HG03571 (cell line): ENCODE data around the gene EML2.
"Not testable (repeated sequence)": the region's sequence is repeated elsewhere in the genome, so short reads cannot be mapped to it uniquely, and the experiment has no call there.

Experiments
- ATAC-seq: cut with Tn5 transposase; IDR thresholded peaks from one replicate; pipeline ENCODE4 v1.9.1; 2021; ENCODE audit not compliant: unreplicated experiment

Gene EML2, protein sequence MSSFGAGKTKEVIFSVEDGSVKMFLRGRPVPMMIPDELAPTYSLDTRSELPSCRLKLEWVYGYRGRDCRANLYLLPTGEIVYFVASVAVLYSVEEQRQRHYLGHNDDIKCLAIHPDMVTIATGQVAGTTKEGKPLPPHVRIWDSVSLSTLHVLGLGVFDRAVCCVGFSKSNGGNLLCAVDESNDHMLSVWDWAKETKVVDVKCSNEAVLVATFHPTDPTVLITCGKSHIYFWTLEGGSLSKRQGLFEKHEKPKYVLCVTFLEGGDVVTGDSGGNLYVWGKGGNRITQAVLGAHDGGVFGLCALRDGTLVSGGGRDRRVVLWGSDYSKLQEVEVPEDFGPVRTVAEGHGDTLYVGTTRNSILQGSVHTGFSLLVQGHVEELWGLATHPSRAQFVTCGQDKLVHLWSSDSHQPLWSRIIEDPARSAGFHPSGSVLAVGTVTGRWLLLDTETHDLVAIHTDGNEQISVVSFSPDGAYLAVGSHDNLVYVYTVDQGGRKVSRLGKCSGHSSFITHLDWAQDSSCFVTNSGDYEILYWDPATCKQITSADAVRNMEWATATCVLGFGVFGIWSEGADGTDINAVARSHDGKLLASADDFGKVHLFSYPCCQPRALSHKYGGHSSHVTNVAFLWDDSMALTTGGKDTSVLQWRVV

DNA sequence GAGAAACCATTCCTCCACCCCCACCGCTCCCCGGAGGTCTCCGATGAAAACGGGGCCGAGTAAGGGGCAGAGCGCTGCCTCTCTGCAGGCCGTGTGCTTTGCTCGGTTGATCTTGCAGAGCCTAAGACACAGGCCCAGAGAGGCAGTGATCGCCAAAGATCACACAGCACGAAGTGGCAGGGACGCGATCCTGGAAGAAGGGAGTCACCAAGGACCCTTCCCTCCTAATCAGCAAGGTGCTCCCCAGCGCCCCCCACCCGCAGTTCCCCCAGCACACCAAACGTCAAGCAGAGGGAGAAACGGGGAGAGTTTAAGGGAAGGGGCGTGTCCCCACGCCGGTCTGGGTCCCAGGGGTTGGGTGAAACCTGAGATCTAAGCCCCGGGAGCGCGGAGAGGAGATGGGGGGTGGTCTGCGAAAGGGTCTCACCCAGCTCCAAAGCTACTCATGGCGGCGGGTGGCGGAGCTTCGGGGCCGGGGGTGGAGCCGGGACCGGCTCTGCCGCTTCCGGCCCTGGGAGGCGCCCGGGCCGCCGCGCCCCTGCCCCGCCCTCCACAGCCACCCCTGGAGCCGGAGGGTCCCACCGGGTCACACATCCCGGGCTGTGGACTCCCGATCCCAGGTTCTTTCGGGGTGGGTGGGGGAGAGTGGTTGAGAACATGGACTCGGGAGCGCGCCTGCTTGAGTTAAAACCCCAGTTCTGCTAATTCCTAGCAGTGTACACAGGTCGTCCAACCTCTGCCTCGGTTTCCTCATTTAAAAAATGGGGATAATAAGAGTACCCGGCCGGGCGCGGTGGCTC is at the start of gene EML2:
TSS of gene EML2 (minus strand) at position 468 of the 800 bp plus-strand sequence. CDS start at position 447, 21 bp downstream.
- no peak for ATAC-seq

DNA sequence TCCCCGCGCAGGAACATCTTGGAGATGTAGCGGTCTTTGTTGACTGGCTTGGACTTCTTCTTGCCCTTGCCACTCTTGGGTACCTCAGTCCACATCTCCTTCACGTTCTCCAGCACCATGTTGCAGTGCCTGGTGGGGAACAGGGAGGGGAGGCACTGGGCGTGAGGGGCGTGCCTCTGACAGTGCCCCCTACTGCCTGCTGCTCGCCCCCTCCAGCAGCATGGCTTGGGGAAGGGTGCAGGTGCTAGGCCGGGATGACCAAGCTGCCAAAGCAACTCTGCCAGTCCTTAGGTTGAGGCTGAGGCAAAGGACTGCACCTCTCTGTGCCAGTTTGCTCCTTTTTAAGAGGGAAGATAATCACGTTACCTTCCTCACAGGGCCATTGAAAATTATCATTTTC is 48.4 kb upstream of the EML2 start:
- no peak for ATAC-seq

DNA sequence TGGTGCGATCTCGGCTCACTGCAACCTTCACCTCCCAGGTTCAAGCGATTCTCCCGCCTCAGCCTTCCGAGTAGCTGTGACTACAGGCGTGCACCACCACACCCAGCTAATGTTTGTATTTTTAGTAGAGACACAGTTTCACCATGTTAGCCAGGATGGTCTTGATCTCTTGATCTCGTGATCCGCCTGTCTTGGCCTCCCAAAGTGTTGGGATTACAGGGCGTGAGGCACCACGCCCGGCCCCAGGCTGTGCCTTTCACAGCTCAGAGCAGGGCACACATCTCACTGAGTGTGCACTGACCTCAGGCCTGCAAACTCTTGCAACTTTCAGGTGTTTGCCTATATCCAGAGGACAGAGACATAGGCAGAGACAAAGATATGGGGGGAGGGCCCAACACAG is 45.8 kb upstream of the EML2 start:
- not testable (repeated sequence) for ATAC-seq

DNA sequence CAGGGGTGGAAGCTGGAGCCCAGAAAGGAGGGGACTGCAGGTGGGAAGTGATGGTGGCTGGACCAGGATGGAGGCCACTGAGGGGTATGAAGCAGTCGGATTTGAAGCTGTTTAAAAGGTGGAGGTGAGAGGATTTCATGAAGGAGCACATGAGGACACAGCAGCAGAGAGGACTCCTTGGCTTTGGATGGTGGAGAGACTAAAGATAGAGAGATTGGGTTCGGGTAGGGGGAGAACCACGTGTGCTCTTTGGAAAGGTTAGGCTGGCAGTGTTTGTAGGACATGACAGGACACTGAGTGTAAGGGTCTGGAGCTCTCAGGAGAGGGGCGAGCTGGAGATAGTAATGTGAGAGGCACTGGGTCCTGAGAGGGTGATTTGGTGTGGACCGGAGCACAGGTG is 43.7 kb upstream of the EML2 start:
- no peak for ATAC-seq

DNA sequence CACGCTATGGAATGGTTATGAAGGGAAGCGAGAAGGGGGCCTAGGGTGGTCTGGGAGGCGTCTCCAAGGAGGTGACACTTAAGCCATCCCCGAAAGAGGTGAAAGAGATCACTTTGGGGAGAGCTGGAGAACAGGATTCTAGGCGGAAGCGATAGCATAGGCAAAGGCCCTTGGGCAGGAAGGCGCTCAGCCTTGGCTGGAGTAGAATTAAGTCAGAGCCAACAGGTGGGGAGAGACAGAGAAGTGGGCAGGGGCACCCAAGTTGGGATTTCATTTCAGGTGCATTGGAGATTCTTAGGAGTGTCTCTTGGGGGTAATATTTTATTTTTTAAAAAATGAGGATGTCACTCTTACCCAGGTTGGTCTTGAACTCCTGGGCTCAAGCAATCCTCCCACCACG is 42.9 kb upstream of the EML2 start:
- no peak for ATAC-seq

DNA sequence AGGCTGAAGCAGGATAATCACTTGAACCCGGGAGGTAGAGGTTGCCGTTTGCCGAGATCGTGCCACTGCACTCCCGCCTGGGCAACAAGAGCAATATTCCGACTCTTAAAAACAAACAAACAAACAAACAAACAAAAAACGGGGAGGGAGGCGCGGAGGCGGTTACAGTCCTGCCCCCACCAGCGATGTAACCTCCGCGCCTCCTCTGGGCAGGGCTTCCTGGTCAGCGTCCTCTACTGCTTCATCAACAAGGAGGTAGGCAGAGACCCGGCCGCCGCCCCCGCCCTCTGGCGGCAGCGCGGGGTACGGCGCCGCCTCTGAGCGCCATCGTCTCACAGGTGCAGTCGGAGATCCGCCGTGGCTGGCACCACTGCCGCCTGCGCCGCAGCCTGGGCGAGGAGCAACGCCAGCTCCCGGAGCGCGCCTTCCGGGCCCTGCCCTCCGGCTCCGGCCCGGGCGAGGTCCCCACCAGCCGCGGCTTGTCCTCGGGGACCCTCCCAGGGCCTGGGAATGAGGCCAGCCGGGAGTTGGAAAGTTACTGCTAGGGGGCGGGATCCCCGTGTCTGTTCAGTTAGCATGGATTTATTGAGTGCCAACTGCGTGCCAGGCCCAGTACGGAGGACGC is 42.3 kb upstream of the EML2 start:
- no peak for ATAC-seq

DNA sequence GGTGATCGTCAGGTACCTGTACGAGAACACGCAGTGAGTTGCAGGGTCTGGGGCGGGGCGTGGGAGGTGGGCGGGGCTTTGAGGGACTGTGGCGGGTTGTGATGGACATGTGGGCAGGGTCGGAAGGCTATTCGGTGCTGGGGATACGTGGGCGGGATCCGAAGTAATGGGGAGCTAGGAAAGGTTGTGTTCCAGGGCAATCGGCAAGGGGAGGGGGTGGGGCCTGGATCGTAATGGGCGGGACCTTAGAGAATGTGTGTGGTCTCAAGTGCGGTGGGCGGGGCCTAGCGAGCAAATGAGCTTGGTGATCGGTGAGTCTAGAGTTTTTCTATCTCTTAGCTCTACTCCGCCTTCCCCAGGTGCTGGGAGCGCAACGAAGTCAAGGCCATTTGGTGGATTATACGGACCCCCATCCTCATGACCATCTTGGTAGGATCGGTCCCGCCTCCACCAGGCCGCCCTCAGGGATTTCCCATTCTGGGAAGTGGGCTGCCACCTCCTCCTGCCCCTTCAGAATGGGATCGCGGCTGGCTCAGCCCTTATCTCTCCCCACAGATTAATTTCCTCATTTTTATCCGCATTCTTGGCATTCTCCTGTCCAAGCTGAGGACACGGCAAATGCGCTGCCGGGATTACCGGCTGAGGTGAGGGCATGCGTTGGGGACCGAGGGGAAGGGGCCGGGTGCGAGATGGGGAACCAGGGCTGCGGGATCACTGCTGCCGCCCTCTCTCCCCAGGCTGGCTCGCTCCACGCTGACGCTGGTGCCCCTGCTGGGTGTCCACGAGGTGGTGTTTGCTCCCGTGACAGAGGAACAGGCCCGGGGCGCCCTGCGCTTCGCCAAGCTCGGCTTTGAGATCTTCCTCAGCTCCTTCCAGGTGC is 38.4 kb upstream of the EML2 start:
- ATAC-seq: no peak

DNA sequence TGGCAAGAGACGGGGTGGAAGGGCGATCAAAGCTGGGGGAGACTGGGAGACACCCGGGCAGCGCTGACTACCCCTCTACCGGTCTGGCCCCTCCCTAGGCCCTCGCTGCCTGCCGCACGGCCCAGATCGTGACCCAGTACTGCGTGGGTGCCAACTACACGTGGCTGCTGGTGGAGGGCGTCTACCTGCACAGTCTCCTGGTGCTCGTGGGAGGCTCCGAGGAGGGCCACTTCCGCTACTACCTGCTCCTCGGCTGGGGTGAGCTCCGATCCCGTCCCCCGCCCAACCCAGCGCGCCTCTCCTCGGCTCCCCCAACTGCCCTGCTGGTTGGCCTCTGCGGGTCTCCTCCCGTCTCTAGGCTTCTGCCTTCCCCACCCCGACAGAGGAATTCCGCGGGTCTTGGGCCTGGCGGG is 37.7 kb upstream of the EML2 start:
- ATAC-seq: no peak

DNA sequence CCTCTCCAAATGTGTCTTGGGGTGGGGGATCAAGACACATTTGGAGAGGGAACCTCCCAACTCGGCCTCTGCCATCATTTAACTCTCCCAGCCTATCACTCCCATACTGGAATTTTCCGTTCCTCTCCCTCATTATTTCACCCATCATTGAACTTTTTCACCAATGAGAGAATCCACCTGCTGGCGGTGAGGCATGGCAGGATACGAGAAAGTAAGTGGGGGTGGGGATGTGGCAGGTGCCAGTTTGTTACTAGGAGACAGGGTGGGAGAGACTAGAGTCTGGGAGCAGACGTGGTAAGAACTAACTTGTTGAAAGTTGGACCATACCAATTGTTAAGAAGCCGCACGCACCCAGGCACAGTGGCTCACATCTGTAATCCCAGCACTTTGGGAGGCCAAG is 35.7 kb upstream of the EML2 start:
- no peak for ATAC-seq

DNA sequence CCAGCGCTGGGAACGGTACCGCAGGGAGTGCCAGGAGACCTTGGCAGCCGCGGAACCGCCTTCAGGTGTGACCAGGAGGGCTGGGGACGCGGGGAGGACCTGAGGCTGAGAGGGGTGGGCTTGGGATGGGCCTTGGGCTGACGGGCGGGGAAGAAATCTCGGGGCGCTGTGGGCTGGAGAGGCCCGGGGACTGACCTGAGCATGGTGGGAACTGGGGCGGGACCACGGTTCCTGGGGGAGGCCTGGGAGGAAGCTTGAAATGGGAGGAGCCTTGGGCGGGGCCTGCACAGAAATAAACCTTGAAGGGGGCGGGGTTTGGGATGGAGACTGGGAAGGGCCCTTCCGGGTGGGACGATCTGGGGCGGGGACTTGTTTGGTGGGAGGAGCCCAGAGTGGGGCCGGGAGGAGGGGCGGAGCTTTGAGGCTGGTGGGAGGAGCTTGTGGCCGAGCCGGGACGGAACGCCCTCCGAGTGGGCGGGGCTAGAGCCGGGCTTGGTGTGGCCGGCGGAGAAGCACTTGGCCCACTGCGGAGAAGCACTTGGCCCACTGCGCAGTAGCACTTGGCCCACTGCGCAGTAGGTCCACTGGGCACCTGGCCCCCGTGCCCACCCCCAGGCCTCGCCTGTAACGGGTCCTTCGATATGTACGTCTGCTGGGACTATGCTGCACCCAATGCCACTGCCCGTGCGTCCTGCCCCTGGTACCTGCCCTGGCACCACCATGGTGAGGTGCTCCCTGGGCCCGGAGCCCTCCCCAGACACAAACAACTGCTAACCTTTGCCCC is 31.7 kb upstream of the EML2 start:
- peak; percentile 36 for ATAC-seq

DNA sequence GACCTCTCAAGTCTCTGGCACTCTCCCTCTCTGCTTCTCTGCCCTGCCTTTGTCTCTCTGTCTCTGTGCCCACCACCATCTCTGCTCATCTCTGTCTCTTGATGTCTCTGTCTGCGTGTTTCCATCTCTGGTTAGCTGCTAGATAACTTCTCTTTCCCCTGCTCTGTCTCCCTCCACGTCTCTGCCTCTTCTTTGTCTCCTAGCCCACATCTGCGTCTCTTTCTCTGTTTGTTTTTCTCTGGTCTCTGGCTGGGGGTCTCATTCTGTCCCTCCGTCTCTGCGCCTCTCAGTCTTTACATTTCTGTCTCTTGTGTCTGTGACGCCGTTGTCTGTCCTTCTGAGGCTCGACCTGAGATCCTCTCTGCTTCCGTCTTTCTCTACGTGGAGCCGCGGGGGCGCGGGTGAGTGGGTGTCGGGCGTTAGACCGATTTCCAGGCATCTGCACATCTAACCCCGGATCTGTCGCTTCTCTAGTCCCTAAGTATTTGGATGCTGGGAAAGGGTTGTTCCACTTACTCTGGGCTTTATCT is 29.2 kb upstream of the EML2 start:
- peak; percentile 8 for ATAC-seq

DNA sequence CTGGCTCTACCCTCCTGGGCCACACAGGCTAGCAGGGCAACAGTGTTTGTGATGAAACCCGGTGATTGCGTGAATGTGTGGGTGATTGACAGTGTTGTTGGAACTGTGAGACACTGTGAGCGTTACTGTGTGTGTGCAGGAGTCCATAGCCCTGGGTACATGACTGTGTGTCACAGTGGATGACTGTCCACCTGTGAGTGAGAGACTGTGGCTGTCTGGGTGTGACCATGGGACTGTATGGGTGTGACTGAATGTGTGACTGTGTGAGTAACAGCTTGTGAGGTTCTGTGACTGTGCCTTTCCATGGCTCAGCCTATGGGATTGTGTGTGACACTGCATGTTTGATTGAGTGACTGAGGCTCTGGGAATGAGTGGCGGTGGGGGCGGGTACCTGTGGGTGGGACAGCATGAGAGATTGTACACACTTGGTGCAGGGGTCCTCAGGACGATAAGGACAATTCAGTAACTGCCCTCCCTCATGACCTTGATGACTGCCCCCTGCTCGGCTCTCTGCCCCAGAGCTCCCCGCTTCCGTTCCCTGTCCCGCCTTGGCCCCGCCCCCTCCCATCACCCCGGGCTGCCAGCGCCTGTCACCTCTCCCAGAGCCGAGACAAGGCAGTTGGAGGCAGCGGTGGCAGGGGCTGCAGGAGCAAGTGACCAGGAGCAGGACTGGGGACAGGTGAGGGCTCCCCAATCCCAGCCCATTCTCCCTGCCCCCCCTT is 28.6 kb upstream of the EML2 start, which contains the start of gene GIPR:
TSS of gene GIPR (plus strand) at position 602 of the 722 bp plus-strand sequence. CDS start 1,300 bp downstream, outside the sequence.
- no peak for ATAC-seq

DNA sequence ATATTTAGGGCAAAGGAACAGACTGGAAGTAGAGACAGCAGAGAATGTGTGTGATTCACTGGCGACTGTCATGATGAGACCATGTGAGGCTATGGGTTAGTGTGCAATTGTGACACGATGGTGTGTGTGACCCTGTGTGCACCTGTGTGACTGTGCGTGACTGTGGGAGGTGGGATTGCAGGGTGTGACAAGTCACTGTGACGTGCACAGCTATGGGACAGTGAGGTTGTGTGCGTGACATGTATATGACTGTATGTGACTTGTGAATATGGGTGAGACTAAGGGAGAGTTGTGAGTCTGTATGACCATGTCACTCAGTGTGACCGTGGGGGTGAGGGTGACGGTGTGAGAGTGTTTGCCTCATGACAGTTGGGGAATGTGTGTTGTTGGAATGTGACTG is 25.4 kb upstream of the EML2 start:
- ATAC-seq: no peak

DNA sequence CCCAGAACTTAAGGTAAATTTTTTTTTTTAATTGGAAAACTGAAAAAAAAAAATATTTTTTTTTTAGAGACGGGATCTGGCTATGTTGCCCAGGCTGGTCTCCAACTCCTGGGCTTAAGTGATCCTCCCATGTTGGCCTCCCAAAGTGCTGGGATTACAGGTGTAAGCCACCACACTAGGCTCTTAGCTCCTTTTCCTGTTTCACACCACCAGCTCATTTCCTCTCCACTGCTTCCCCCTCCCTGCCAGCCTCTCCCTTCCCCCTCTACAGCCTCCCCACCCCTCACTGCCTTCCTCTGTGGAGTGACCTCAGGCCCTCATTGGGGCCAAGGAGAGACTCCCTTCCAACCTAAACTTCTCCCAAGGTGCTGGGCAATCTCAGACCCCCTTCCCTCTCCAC is 24.6 kb upstream of the EML2 start:
- no peak for ATAC-seq

DNA sequence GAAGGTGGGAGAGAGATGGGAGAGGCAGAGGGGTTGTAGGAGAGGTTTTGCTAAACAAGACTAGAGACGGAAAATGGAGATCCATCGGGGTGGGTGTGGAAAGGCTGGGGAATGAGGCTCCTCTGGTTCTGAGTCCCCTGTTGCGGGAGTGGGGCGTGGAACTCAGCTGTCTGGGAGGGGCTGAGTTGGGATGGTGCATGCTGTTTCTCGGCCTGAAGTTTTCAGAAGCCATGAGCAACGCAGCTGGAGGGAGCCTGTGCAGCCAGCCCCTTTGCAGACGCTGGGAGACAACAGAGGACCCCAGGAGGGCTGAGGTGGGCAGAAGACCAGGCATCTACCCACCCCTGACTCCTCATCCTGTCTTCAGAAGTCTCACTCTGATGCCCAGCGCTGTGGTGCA is 21.4 kb upstream of the EML2 start:
- ATAC-seq: no peak

DNA sequence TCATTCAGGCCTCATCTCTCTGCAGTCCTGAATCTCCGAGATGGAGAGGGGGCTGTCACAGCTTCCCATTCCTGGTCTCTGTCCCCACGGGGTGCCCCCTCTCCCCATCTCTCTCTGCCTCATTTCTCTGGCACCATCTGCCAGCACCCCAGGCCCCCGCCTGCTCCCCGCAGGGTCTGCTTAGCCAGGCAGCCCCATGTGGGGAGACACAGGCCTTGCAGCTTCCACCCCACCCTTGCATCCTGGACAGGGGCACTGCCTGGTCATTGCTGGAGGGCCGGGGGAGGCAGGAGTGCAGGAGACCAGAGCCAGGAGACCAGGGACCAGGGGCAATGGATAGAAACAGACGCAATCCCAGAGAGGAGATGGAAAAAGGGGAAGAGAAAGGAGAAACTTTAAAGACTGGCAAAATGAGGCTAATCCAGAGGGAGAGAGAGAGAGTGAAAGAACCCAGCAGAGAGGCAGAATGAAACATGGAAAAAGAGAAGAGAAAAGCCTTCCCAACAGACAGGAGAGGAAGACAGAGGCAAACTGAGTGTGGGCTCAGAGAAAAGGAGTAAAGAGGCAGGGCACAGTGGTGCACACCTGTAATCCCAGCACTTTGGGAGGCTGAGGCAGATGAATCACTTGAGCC is 20.0 kb upstream of the EML2 start:
- ATAC-seq: no peak

DNA sequence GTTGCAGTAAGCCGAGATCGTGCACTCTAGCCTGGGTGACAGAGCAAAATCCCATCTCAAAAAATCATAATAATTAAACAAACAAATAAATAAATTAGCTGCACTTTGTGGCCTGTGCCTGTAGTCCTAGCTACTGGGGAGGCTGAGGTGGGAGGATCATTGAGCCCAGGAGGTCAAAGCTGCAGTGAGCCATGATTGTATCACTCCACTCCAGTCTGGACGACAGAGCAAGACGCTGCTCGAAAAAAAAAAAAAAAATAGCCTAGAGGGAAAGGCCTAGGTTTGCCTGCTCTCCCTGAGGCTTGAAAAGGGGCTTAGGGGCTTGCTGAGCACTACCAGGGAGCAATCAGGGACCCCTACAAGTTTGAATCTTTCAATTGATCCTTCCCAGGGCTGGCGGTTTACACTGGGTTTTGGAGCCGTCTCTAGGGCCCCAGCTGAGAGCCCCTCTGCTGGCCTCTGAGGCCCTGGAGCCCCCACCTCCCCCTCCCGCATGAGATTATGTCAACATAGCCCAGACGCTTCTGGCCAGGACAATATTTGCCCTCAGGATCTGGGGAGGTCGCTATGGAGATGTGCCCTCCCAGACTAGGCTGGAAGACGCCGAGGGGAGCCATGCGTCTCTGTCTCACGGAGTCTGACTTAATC is 18.4 kb upstream of the EML2 start:
- no peak for ATAC-seq

DNA sequence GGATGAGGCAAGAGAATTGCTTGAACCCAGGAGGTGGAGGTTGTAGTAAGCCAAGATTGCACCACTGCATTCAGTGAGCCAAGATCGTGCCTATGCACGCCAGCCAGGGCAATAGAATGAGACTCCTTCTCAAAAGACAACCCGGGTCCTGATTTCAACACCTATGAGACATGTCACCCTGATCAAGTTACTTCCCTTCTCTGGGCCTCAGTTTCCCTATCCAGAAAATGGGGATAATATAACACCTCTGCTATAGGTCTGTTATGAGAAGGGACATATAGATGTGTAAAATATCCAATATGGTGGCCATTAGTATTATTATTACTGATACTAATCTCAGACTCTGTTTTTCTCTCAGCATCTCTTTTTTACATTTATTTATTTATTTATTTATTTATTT is 15.9 kb upstream of the EML2 start:
- no peak for ATAC-seq
